Measurements from ENCODE around the gene LIPF.

DNA sequence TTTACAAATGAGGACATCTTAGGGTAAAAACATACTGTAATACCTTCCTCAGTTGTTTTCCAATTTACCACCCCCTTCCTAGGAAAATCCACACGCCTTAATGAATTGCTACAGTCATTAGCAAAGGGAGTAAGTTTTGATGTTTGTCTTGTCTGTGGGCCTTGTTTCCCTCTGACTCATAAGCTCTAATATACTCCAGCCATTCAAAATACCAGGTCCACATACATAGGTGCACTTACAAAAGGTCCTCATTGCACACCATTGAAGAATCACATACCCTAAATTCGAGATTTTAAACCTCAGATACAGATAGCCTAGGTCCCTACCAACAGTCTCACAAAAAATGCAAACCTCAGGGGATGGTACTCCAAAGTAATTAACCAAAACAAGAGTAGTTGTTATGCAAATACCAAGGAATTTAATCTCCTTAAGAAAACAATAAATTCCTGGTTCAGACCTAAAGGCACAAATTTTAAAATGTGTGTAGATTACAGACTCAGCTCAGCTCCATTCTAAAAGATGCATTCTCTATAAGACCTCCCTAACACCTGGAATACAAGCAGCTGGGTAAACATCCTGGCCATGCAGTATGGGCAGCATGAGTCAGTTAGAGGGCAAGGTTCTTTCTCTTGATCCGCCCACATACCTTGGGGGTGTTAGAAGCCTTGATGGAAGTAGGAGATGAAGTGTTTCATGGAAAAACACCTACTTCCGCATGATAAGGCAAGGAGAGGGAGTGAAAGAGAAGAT lies 38.8 kb downstream of the LIPF start:
- TF ChIP-seq, protein P1, sequence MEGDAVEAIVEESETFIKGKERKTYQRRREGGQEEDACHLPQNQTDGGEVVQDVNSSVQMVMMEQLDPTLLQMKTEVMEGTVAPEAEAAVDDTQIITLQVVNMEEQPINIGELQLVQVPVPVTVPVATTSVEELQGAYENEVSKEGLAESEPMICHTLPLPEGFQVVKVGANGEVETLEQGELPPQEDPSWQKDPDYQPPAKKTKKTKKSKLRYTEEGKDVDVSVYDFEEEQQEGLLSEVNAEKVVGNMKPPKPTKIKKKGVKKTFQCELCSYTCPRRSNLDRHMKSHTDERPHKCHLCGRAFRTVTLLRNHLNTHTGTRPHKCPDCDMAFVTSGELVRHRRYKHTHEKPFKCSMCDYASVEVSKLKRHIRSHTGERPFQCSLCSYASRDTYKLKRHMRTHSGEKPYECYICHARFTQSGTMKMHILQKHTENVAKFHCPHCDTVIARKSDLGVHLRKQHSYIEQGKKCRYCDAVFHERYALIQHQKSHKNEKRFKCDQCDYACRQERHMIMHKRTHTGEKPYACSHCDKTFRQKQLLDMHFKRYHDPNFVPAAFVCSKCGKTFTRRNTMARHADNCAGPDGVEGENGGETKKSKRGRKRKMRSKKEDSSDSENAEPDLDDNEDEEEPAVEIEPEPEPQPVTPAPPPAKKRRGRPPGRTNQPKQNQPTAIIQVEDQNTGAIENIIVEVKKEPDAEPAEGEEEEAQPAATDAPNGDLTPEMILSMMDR (tag by site-specific recombination; IDR thresholded peaks at IDR 0.05) = no peak
- TF ChIP-seq TCF7L2 (IDR thresholded peaks at IDR 0.05; ENCODE audit: borderline replicate concordance, low read depth, low read length) (no peak), ZNF248 (tag by site-specific recombination; IDR thresholded peaks at IDR 0.05) (no peak), BCL11A (tag by site-specific recombination; IDR thresholded peaks at IDR 0.05; ENCODE audit: low read depth) (no peak), ZNF785 (tag by site-specific recombination; IDR thresholded peaks at IDR 0.05) (no peak), ZNF416 (tag by site-specific recombination; IDR thresholded peaks at IDR 0.05) (no peak)
